Keratinocyte (primary cell): ENCODE data around the gene THOC2.
"Not testable (repeated sequence)": the region's sequence is repeated elsewhere in the genome, so short reads cannot be mapped to it uniquely, and the experiment has no call there.

ENCODE experiments used
- EZH2 ChIP-seq: IDR thresholded peaks from one replicate; pipeline ENCODE4 v1.6.1; 2012; ENCODE audit warnings: inconsistent platforms, mild to moderate bottlenecking, low read length, moderate library complexity
- TF ChIP-seq, protein P1 (sequence below), 3 experiments: IDR thresholded peaks in 1 of 3; conservative IDR thresholded peaks in 1 of 3; optimal IDR thresholded peaks in 1 of 3; 2 replicates in 2 of 3; 3 replicates in 1 of 3; pipeline versions ENCODE3 to v1.5.1; 2011; ENCODE audit warnings: low read length in 3 of 3, mild to moderate bottlenecking in 3 of 3, moderate library complexity in 2 of 3, control low read depth in 1 of 3, inconsistent platforms in 1 of 3; ENCODE audit not compliant: insufficient read depth in 2 of 3; ENCODE audit errors: extremely low read depth in 1 of 3

DNA sequence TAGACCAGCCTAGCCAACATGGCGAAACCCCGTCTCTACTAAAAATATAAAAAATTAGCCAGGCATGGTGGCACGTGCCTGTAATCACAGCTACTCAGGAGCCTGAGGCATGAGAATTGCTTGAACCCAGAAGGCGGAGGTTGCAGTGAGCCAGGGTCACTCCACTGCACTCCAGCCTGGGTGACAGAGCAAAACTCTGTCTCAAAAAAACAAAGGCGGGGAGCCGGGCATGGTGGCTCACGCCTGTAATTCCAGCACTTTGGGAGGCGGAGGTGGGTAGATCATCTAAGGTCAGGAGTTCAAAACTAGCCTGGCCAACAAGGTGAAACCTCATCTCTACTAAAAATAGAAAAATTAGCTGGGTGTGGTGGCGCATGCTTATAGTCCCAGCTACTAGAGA, 76.3 kb downstream of the THOC2 start:
- TF ChIP-seq, protein P1, sequence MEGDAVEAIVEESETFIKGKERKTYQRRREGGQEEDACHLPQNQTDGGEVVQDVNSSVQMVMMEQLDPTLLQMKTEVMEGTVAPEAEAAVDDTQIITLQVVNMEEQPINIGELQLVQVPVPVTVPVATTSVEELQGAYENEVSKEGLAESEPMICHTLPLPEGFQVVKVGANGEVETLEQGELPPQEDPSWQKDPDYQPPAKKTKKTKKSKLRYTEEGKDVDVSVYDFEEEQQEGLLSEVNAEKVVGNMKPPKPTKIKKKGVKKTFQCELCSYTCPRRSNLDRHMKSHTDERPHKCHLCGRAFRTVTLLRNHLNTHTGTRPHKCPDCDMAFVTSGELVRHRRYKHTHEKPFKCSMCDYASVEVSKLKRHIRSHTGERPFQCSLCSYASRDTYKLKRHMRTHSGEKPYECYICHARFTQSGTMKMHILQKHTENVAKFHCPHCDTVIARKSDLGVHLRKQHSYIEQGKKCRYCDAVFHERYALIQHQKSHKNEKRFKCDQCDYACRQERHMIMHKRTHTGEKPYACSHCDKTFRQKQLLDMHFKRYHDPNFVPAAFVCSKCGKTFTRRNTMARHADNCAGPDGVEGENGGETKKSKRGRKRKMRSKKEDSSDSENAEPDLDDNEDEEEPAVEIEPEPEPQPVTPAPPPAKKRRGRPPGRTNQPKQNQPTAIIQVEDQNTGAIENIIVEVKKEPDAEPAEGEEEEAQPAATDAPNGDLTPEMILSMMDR (optimal IDR thresholded peaks at IDR 0.05 in 1 of 3, IDR thresholded peaks at IDR 0.05 in 1 of 3, conservative IDR thresholded peaks at IDR 0.05 in 1 of 3; ENCODE audit: extremely low read depth in 1 of 3, insufficient read depth in 2 of 3, low read length in 3 of 3): not testable (repeated sequence)
- TF ChIP-seq EZH2: not testable (repeated sequence)
